ENCODE data around the gene CTRL. TPM values are rescaled to one million over a fixed set of nuclear protein-coding genes. Genes with fewer than 3 reads are reported as not detected.
"Not testable (repeated sequence)": the region's sequence is repeated elsewhere in the genome, so short reads cannot be mapped to it uniquely, and the experiment has no call there.

The CTRL gene
- total RNA-seq, 2 experiments from 2014 or later, result 2.9 to 3.1 TPM

GRCh38 chr16:67943619-67944504 is 12.2 kb upstream of the CTRL start, which contains the start of gene LCAT:
LCAT (minus strand) TSS chr16:67944120; CDS start chr16:67944101, 19 bp downstream.
- H3K4me3 Mint-ChIP-seq, result no peak within 1 kb of the TSS
- peaks cover 23% of the 10 kb centered on the region for H3K4me1 Mint-ChIP-seq (ENCODE audit: low read depth)
- H3K27me3 Mint-ChIP-seq, result no peaks in the 10 kb centered on the region
- no peak within 1 kb of the TSS for H3K27ac Mint-ChIP-seq
- CTCF ChIA-PET, result interaction anchor here (1.0 to 3.9 kb wide), 3 partner anchors 17 to 96 kb away, joined by 3 to 14 read pairs (median 6); no protein-coding TSS in a partner anchor
- H3K9me3 Mint-ChIP-seq, result no peaks in the 10 kb centered on the region
- POLR2A ChIA-PET, result no interaction called here
- DNase-seq, result no peak
- intact Hi-C loops (cut with micrococcal nuclease), result no loop called here
- H3K36me3 Mint-ChIP-seq, result peaks cover 1% of the 10 kb centered on the region

GRCh38 chr16:67943256-67943618 is 11.6 kb upstream of the CTRL start:
- no peak overlapping the region for H3K27ac Mint-ChIP-seq
- H3K9me3 Mint-ChIP-seq, result no peaks in the 10 kb centered on the region
- DNase-seq, result no peak
- no peaks in the 10 kb centered on the region for H3K27me3 Mint-ChIP-seq
- ChIA-PET POLR2A (no interaction called here), CTCF (interaction anchor here (0.8 to 4.5 kb wide), 5 partner anchors 15 to 127 kb away, joined by 3 to 22 read pairs (median 6); no protein-coding TSS in a partner anchor)
- H3K4me1 Mint-ChIP-seq (ENCODE audit: low read depth), result peaks cover 23% of the 10 kb centered on the region
- no peaks in the 10 kb centered on the region for H3K36me3 Mint-ChIP-seq
- H3K4me3 Mint-ChIP-seq, result no peak overlapping the region
- intact Hi-C loops (cut with micrococcal nuclease), result no loop called here

GRCh38 chr16:67942510-67943255 is 11.0 kb upstream of the CTRL start:
- H3K27me3 Mint-ChIP-seq, result no peaks in the 10 kb centered on the region
- H3K27ac Mint-ChIP-seq, result no peak overlapping the region
- CTCF ChIA-PET, result interaction anchor here (0.8 to 4.5 kb wide), 12 partner anchors 8 to 127 kb away, joined by 3 to 22 read pairs (median 6); partner anchors contain the start of gene NRN1L
- intact Hi-C loops (cut with micrococcal nuclease), result no loop called here
- no peaks in the 10 kb centered on the region for H3K36me3 Mint-ChIP-seq
- POLR2A ChIA-PET, result interaction anchor here (1.0 kb wide), 1 partner anchor 10 kb away, joined by 4 read pairs; no protein-coding TSS in a partner anchor
- DNase-seq, result no peak
- H3K4me1 Mint-ChIP-seq (ENCODE audit: low read depth), result peaks cover 23% of the 10 kb centered on the region
- no peaks in the 10 kb centered on the region for H3K9me3 Mint-ChIP-seq
- no peak overlapping the region for H3K4me3 Mint-ChIP-seq

- no peak overlapping the region for H3K27ac Mint-ChIP-seq
- H3K4me3 Mint-ChIP-seq, result no peak overlapping the region
- H3K27me3 Mint-ChIP-seq, result no peaks in the 10 kb centered on the region
- peaks cover 27% of the 10 kb centered on the region for H3K4me1 Mint-ChIP-seq (ENCODE audit: low read depth)
- CTCF ChIA-PET, result interaction anchor here (0.7 to 4.5 kb wide), 14 partner anchors 9 to 255 kb away, joined by 3 to 22 read pairs (median 4); partner anchors contain the start of gene NRN1L
- H3K36me3 Mint-ChIP-seq, result peaks cover 1% of the 10 kb centered on the region
- H3K9me3 Mint-ChIP-seq, result no peaks in the 10 kb centered on the region
- intact Hi-C loops (cut with micrococcal nuclease), result no loop called here
- POLR2A ChIA-PET, result interaction anchor here (1.0 kb wide), 1 partner anchor 11 kb away, joined by 4 read pairs; no protein-coding TSS in a partner anchor
- peak; percentile 50 for DNase-seq
These were observed 10.5 kb upstream of the CTRL start for GRCh38 chr16:67942200-67942509.

- no peaks in the 10 kb centered on the region for H3K9me3 Mint-ChIP-seq
- intact Hi-C loops (cut with micrococcal nuclease), result no loop called here
- peaks cover 31% of the 10 kb centered on the region for H3K4me1 Mint-ChIP-seq (ENCODE audit: low read depth)
- H3K36me3 Mint-ChIP-seq, result peaks cover 6% of the 10 kb centered on the region
- no peak for DNase-seq
- ChIA-PET CTCF (interaction anchor here (0.6 to 4.5 kb wide), 22 partner anchors 9 to 395 kb away, joined by 3 to 22 read pairs (median 4); partner anchors contain the start of genes DDX28, DUS2 and NRN1L), POLR2A (interaction anchor here (1.0 kb wide), 1 partner anchor 11 kb away, joined by 4 read pairs; no protein-coding TSS in a partner anchor)
- no peak overlapping the region for H3K4me3 Mint-ChIP-seq
- peak overlapping the region; percentile 69 for H3K27ac Mint-ChIP-seq
- no peaks in the 10 kb centered on the region for H3K27me3 Mint-ChIP-seq
These were observed 10.0 kb upstream of the CTRL start for GRCh38 chr16:67941469-67942199.

GRCh38 chr16:67940446-67941089 is 8.9 kb upstream of the CTRL start:
- no peaks in the 10 kb centered on the region for H3K27me3 Mint-ChIP-seq
- peaks cover 15% of the 10 kb centered on the region for H3K36me3 Mint-ChIP-seq
- no peak for DNase-seq
- ChIA-PET POLR2A (no interaction called here), CTCF (interaction anchor here (0.5 to 4.5 kb wide), 15 partner anchors 10 to 394 kb away, joined by 3 to 22 read pairs (median 4); partner anchors contain the start of genes DDX28, DUS2, NFATC3 and NRN1L)
- peak overlapping the region; percentile 62 for H3K27ac Mint-ChIP-seq
- peaks cover 31% of the 10 kb centered on the region for H3K4me1 Mint-ChIP-seq (ENCODE audit: low read depth)
- no peaks in the 10 kb centered on the region for H3K9me3 Mint-ChIP-seq
- no peak overlapping the region for H3K4me3 Mint-ChIP-seq
- intact Hi-C loops (cut with micrococcal nuclease), result no loop called here

- intact Hi-C loops (cut with micrococcal nuclease), result loop anchor here (5.0 kb wide), 3 partner anchors 43 to 132 kb away; partner anchors contain the start of genes DPEP2, DPEP3, RANBP10 and TSNAXIP1
- Mint-ChIP-seq H3K27ac (peak overlapping the region; percentile 62), H3K27me3 (no peaks in the 10 kb centered on the region), H3K4me1 (ENCODE audit: low read depth) (peaks cover 39% of the 10 kb centered on the region), H3K36me3 (peaks cover 23% of the 10 kb centered on the region), H3K9me3 (no peaks in the 10 kb centered on the region), H3K4me3 (no peak overlapping the region)
- DNase-seq, result peak; percentile 66
- ChIA-PET POLR2A (no interaction called here), CTCF (interaction anchor here (0.5 to 4.5 kb wide), 8 partner anchors 10 to 145 kb away, joined by 3 to 22 read pairs (median 6); partner anchors contain the start of genes DDX28, DUS2, NFATC3 and NRN1L)
These were observed 8.1 kb upstream of the CTRL start for GRCh38 chr16:67939507-67940445.

- not testable (repeated sequence) for H3K9me3 Mint-ChIP-seq, DNase-seq, H3K27me3 Mint-ChIP-seq
- CTCF ChIA-PET, result interaction anchor here (1.0 to 3.2 kb wide), 4 partner anchors 9 to 121 kb away, joined by 3 to 14 read pairs (median 4); partner anchors contain the start of gene NRN1L
- POLR2A ChIA-PET, result interaction anchor here (1.7 kb wide), 1 partner anchor 9 kb away, joined by 3 read pairs; no protein-coding TSS in a partner anchor
- Mint-ChIP-seq H3K36me3 (peaks cover 35% of the 10 kb centered on the region), H3K27ac (peak overlapping the region; percentile 99), H3K4me3 (peak overlapping the region; percentile 100), H3K4me1 (ENCODE audit: low read depth) (peaks cover 49% of the 10 kb centered on the region)
- intact Hi-C loops (cut with micrococcal nuclease), result loop anchor here (2.0 to 5.0 kb wide), 6 partner anchors 45 to 147 kb away; partner anchors contain the start of genes DDX28, DPEP2, DPEP3 and DUS2
These were observed 6.1 kb upstream of the CTRL start for GRCh38 chr16:67937713-67938112.

GRCh38 chr16:67936880-67937605 is 5.4 kb upstream of the CTRL start:
- peak; percentile 88 for DNase-seq
- H3K4me3 Mint-ChIP-seq, result peak overlapping the region; percentile 100
- H3K4me1 Mint-ChIP-seq (ENCODE audit: low read depth), result peaks cover 48% of the 10 kb centered on the region
- no peaks in the 10 kb centered on the region for H3K9me3 Mint-ChIP-seq
- H3K36me3 Mint-ChIP-seq, result peaks cover 40% of the 10 kb centered on the region
- POLR2A ChIA-PET, result interaction anchor here (0.9 to 2.5 kb wide), 10 partner anchors 9 to 218 kb away, joined by 3 to 19 read pairs (median 6); partner anchors contain the start of genes DDX28, DUS2, GFOD2 and NFATC3
- no peaks in the 10 kb centered on the region for H3K27me3 Mint-ChIP-seq
- intact Hi-C loops (cut with micrococcal nuclease), result loop anchor here (1.0 to 5.0 kb wide), 7 partner anchors 31 to 148 kb away; partner anchors contain the start of genes DDX28, DPEP2, DPEP3 and DUS2
- H3K27ac Mint-ChIP-seq, result peak overlapping the region; percentile 99
- CTCF ChIA-PET, result interaction anchor here (0.6 to 3.2 kb wide), 7 partner anchors 9 to 293 kb away, joined by 3 to 14 read pairs (median 4); partner anchors contain the start of genes NRN1L and PSKH1
